Mucosa of stomach (tissue), 1 donor: ENCODE measurements around the gene AXL.

Source experiments
- H3K27me3 ChIP-seq: one replicate; pipeline ENCODE4 v1.7.0; 2013; ENCODE audit warnings: mild to moderate bottlenecking, low read length; ENCODE audit not compliant: control insufficient read depth, insufficient read depth
- H3K36me3 ChIP-seq: one replicate; pipeline ENCODE4 v1.7.0; 2013; ENCODE audit warnings: low read length; ENCODE audit not compliant: control insufficient read depth, insufficient read depth
- H3K4me1 ChIP-seq: one replicate; pipeline ENCODE4 v1.7.0; 2013; ENCODE audit warnings: mild to moderate bottlenecking, low read length; ENCODE audit not compliant: control insufficient read depth, insufficient read depth
- H3K4me3 ChIP-seq: one replicate; pipeline ENCODE4 v1.7.0; 2013; ENCODE audit warnings: low read length
- H3K9ac ChIP-seq: one replicate; pipeline ENCODE4 v1.7.0; 2013; ENCODE audit warnings: mild to moderate bottlenecking, low read length, moderate library complexity
- H3K9me3 ChIP-seq: one replicate; pipeline ENCODE4 v1.7.0; 2013; ENCODE audit warnings: mild to moderate bottlenecking, low read length, moderate library complexity; ENCODE audit not compliant: control insufficient read depth
- donor health status: Pancreatic carcinoma.

AXL gene

DNA sequence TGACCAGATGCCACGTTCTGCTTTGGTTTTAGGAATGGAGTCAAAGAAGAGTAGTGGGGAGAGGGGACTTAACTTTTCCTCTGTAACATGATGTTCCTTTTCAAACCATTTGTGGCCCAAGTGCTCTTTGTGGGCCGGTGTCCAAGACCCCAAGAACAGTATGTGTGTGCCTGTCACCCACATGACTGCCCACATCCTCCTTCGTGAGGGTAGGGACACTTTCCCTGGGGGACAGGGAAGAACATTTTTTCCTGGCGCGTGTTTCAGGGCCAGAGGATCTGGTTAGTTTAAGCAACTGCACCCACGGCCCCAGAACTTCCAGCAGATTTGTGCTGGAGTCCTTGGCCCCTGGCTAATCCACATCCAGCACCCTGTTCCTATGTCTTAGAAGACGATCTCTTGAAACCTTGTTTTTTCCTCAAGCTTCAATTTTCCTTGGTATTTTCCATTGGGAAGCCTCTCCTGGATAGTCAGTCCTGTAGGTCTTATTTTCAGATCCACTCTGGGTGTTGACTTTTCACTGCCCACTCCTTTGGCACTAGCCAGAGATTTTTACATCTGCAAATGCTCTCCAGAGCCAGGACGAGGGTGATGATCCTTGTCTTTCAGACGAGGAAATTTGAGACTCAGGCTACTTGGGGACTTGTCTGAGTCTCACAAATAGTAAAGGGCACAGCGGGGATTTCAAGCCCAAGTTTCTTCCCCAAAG, 80.2 kb downstream of the AXL start:
- H3K9ac ChIP-seq: peak overlapping the region; percentile 60
- H3K9me3 ChIP-seq: no peaks in the 10 kb centered on the region
- peaks cover 55% of the 10 kb centered on the region for H3K4me1 ChIP-seq
- peaks cover 52% of the 10 kb centered on the region for H3K36me3 ChIP-seq
- H3K4me3 ChIP-seq: no peak overlapping the region
- H3K27me3 ChIP-seq: no peaks in the 10 kb centered on the region

GRCh38 chr19:41299755-41300089, 80.7 kb downstream of the AXL start:
- no peaks in the 10 kb centered on the region for H3K9me3 ChIP-seq
- peaks cover 52% of the 10 kb centered on the region for H3K36me3 ChIP-seq
- no peak overlapping the region for H3K4me3 ChIP-seq
- no peaks in the 10 kb centered on the region for H3K27me3 ChIP-seq
- peaks cover 50% of the 10 kb centered on the region for H3K4me1 ChIP-seq
- H3K9ac ChIP-seq: peak overlapping the region; percentile 19

DNA sequence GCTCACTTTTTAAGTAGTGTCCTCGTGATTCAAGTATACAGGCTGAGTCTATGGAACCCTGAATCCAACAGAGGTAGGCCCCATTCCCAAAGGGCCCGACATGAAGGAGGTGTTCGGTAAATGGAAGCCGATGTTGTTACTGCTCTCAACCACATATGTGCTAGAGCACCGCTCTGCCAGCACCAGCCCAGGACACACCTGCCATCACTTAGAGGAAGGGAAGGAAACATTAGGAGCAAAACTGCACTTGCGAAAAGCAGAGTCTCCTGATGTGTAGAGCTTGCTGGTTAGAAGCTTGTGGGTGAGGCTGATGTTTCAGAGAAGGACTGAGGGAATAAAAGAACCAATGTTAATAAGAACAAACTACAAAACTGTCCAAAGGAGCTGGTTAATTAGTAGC, 81.5 kb downstream of the AXL start:
- no peaks in the 10 kb centered on the region for H3K27me3 ChIP-seq
- no peak overlapping the region for H3K4me3 ChIP-seq
- H3K9me3 ChIP-seq: no peaks in the 10 kb centered on the region
- H3K9ac ChIP-seq: no peak overlapping the region
- H3K36me3 ChIP-seq: peaks cover 54% of the 10 kb centered on the region
- H3K4me1 ChIP-seq: peaks cover 44% of the 10 kb centered on the region

- Histone ChIP-seq H3K27me3 (no peaks in the 10 kb centered on the region), H3K9me3 (no peaks in the 10 kb centered on the region), H3K4me3 (no peak overlapping the region), H3K36me3 (peaks cover 50% of the 10 kb centered on the region), H3K9ac (no peak overlapping the region), H3K4me1 (peaks cover 27% of the 10 kb centered on the region)
These were observed 83.8 kb downstream of the AXL start for GRCh38 chr19:41302624-41303351.

GRCh38 chr19:41303954-41304353, 84.9 kb downstream of the AXL start:
- Histone ChIP-seq H3K9me3 (no peaks in the 10 kb centered on the region), H3K4me3 (no peak overlapping the region), H3K27me3 (no peaks in the 10 kb centered on the region), H3K36me3 (peaks cover 46% of the 10 kb centered on the region), H3K4me1 (peaks cover 27% of the 10 kb centered on the region), H3K9ac (no peak overlapping the region)

- peaks cover 22% of the 10 kb centered on the region for H3K4me1 ChIP-seq
These were observed 85.9 kb downstream of the AXL start for GRCh38 chr19:41304706-41305483.

DNA sequence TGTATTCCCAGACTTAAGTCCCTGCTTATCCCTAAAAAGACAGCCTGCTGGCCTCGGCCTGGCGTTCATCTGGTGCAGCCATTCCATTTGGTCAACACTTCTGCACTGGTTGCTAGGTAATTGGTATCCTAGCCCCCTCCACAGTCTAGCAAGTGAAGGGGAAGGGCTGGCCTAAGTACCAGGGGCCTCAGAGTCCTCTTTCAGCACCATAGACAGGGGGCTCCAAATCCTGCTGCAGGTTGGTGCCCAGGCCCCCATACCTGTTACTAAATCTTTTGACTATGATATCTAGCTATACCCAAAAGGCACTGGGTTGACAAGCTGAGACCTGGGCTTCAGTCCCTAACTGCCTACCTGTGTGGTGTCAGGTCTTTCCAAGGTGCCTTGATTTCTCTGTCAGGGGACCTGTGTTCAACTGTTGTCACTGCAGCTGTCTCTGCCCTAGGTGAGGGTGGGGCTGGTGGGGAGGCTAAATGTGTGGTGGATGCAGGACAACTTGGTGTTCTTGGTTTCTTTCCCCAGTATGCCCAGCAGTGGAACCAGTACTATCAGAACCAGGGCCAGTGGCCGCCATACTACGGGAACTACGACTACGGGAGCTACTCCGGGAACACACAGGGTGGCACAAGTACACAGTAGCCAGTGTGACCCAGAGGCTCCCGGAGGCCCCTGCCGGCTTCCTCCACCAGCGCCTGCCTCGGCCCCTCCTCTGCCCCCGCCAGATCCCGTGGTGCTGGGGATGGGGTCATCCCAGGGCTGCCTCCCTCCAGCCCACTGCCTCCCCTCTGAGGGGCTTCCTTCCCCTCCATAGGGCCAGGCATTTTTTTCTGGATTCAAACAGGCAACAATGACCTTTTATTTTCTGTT, 87.1 kb downstream of the AXL start:
- Histone ChIP-seq H3K4me1 (peaks cover 18% of the 10 kb centered on the region), H3K9ac (no peak overlapping the region), H3K36me3 (peaks cover 36% of the 10 kb centered on the region), H3K27me3 (no peaks in the 10 kb centered on the region), H3K4me3 (no peak overlapping the region), H3K9me3 (no peaks in the 10 kb centered on the region)

More at GRCh38 chr19:41304706-41305483, 85.9 kb downstream of the AXL start:
- no peaks in the 10 kb centered on the region for H3K27me3 ChIP-seq
- H3K36me3 ChIP-seq: peaks cover 40% of the 10 kb centered on the region
- H3K9ac ChIP-seq: no peak overlapping the region
- no peak overlapping the region for H3K4me3 ChIP-seq
- H3K9me3 ChIP-seq: no peaks in the 10 kb centered on the region

DNA sequence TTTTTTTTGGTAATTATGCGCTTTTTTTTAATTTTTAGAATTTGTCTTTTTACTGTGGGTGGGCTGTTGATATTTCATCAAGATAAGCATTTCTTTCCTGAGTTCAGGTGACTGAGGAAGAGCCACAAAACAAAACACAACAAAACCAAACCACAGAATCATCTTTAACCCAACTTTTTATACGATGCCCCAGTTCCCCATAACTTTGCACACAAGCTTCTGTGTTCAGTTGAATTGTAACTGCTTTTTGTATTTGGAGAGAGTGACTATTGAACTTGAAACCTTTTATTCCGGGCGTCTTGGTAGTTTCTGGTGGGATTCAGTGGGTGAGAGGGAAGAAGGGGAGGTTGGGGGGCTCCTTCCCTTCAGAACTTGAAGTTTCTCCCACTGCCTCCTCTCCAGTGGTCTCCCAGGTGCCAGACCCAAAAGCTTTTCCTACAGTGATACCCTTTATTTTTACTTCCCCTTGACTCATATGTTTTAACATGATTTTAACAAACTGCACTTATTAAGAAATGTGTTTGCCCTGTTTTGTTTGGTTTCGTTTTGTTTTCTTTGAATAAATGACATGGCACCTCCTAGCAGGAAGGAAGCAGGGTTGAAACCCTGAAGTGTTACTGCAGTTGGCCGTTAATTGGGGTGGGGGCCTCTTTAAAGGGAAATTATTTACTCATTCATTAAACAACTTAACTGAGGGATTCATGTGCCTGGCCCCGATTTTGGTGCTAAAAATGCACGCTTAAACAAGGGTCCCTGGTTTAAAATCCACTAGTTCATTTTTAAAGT, 88.3 kb downstream of the AXL start:
- no peaks in the 10 kb centered on the region for H3K9me3 ChIP-seq
- peaks cover 36% of the 10 kb centered on the region for H3K36me3 ChIP-seq
- H3K27me3 ChIP-seq: no peaks in the 10 kb centered on the region
- no peak overlapping the region for H3K9ac ChIP-seq
- H3K4me1 ChIP-seq: peaks cover 22% of the 10 kb centered on the region
- no peak overlapping the region for H3K4me3 ChIP-seq

DNA sequence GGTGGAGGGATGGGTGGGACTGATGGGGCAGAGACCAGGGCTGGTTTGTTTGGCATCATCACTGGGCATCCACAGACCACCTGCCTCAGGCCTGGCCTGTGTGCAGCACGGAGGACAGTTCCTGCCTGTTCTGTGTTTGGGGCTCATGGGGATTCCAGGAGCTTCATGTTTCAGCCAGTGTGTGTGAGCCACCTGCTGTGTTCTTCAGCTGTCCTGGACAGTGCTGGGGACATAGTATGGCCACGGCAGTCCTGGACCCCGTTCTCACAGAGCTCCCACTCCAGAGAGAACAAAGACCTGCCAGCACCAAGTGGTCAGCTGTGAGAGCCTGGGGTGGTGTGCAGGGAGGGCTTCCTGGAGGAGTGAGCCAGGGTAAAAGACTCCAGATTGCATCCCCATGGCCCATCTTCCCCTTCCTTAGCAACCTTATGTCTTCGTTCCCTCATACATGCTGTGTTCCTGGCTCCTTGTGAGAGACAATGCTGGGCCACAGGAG, 89.0 kb downstream of the AXL start:
- peak overlapping the region; percentile 82 for H3K9ac ChIP-seq
- no peaks in the 10 kb centered on the region for H3K9me3 ChIP-seq
- peaks cover 29% of the 10 kb centered on the region for H3K36me3 ChIP-seq
- H3K27me3 ChIP-seq: no peaks in the 10 kb centered on the region
- H3K4me1 ChIP-seq: peaks cover 22% of the 10 kb centered on the region
- no peak overlapping the region for H3K4me3 ChIP-seq

- Histone ChIP-seq H3K27me3 (no peaks in the 10 kb centered on the region), H3K4me3 (peak overlapping the region; percentile 72), H3K9ac (peak overlapping the region; percentile 82), H3K4me1 (peaks cover 22% of the 10 kb centered on the region), H3K9me3 (no peaks in the 10 kb centered on the region), H3K36me3 (peaks cover 25% of the 10 kb centered on the region)
These were observed 89.6 kb downstream of the AXL start for GRCh38 chr19:41308450-41309179.
